ENCODE measurements around the gene ZDHHC16. TPM values are rescaled to one million over a fixed set of nuclear protein-coding genes. Genes with fewer than 3 reads are reported as not detected.
A peak's percentile ranks its signal among the peaks of the same experiment; 100 is the strongest.

Gene ZDHHC16
- total RNA-seq, 2 experiments from 2014 or later, result 20.7 to 26.5 TPM

GRCh38 chr10:97482381-97482780 lies 36.4 kb downstream of the ZDHHC16 start:
- H3K27me3 Mint-ChIP-seq (ENCODE audit: low read depth), result no peaks in the 10 kb centered on the region
- H3K9me3 Mint-ChIP-seq, result no peaks in the 10 kb centered on the region
- peaks cover 9% of the 10 kb centered on the region for H3K4me1 Mint-ChIP-seq (ENCODE audit: low read depth)
- intact Hi-C loops (cut with micrococcal nuclease), result no loop called here
- no peak overlapping the region for H3K4me3 Mint-ChIP-seq
- CTCF ChIA-PET, result no interaction called here
- DNase-seq, result no peak
- H3K27ac Mint-ChIP-seq, result no peak overlapping the region
- H3K36me3 Mint-ChIP-seq (ENCODE audit: low read depth), result peaks cover 25% of the 10 kb centered on the region

- Mint-ChIP-seq H3K9me3 (no peaks in the 10 kb centered on the region), H3K4me3 (no peak overlapping the region), H3K4me1 (ENCODE audit: low read depth) (peaks cover 12% of the 10 kb centered on the region), H3K27me3 (ENCODE audit: low read depth) (no peaks in the 10 kb centered on the region), H3K27ac (no peak overlapping the region), H3K36me3 (ENCODE audit: low read depth) (peaks cover 21% of the 10 kb centered on the region)
- intact Hi-C loops (cut with micrococcal nuclease), result no loop called here
- DNase-seq, result no peak
- CTCF ChIA-PET, result no interaction called here
Measured at GRCh38 chr10:97483506-97483905, 37.5 kb downstream of the ZDHHC16 start.

- H3K27me3 Mint-ChIP-seq (ENCODE audit: low read depth), result no peaks in the 10 kb centered on the region
- CTCF ChIA-PET, result interaction anchor here (0.6 kb wide), 1 partner anchor 10 kb away, joined by 5 read pairs; no protein-coding TSS in a partner anchor
Measured at GRCh38 chr10:97483921-97484320, 37.9 kb downstream of the ZDHHC16 start.

GRCh38 chr10:97485647-97486281 lies 39.8 kb downstream of the ZDHHC16 start:
- no peaks in the 10 kb centered on the region for H3K27me3 Mint-ChIP-seq (ENCODE audit: low read depth)
- H3K4me3 Mint-ChIP-seq, result no peak overlapping the region
- H3K27ac Mint-ChIP-seq, result no peak overlapping the region
- peaks cover 13% of the 10 kb centered on the region for H3K36me3 Mint-ChIP-seq (ENCODE audit: low read depth)
- peaks cover 28% of the 10 kb centered on the region for H3K4me1 Mint-ChIP-seq (ENCODE audit: low read depth)
- CTCF ChIA-PET, result interaction anchor here (0.5 kb wide), 1 partner anchor 68 kb away, joined by 3 read pairs; no protein-coding TSS in a partner anchor
- intact Hi-C loops (cut with micrococcal nuclease), result no loop called here
- no peak for DNase-seq
- no peaks in the 10 kb centered on the region for H3K9me3 Mint-ChIP-seq

More at GRCh38 chr10:97483921-97484320, 37.9 kb downstream of the ZDHHC16 start:
- H3K27ac Mint-ChIP-seq, result no peak overlapping the region
- H3K4me3 Mint-ChIP-seq, result no peak overlapping the region
- peaks cover 14% of the 10 kb centered on the region for H3K4me1 Mint-ChIP-seq (ENCODE audit: low read depth)
- intact Hi-C loops (cut with micrococcal nuclease), result no loop called here
- H3K9me3 Mint-ChIP-seq, result no peaks in the 10 kb centered on the region
- no peak for DNase-seq
- peaks cover 21% of the 10 kb centered on the region for H3K36me3 Mint-ChIP-seq (ENCODE audit: low read depth)

- Mint-ChIP-seq H3K27ac (no peak overlapping the region), H3K9me3 (no peaks in the 10 kb centered on the region), H3K36me3 (ENCODE audit: low read depth) (peaks cover 13% of the 10 kb centered on the region), H3K4me1 (ENCODE audit: low read depth) (peaks cover 52% of the 10 kb centered on the region), H3K4me3 (no peak overlapping the region), H3K27me3 (ENCODE audit: low read depth) (no peaks in the 10 kb centered on the region)
- intact Hi-C loops (cut with micrococcal nuclease), result no loop called here
- DNase-seq, result no peak
- CTCF ChIA-PET, result interaction anchor here (1.3 kb wide), 1 partner anchor 64 kb away, joined by 3 read pairs; no protein-coding TSS in a partner anchor
Measured at GRCh38 chr10:97490592-97490991, 44.6 kb downstream of the ZDHHC16 start.

- Mint-ChIP-seq H3K4me3 (no peak overlapping the region), H3K9me3 (no peaks in the 10 kb centered on the region), H3K27ac (no peak overlapping the region), H3K36me3 (ENCODE audit: low read depth) (peaks cover 11% of the 10 kb centered on the region), H3K27me3 (ENCODE audit: low read depth) (no peaks in the 10 kb centered on the region), H3K4me1 (ENCODE audit: low read depth) (peaks cover 56% of the 10 kb centered on the region)
- intact Hi-C loops (cut with micrococcal nuclease), result no loop called here
- CTCF ChIA-PET, result interaction anchor here (0.8 to 1.1 kb wide), 3 partner anchors 58 to 83 kb away, joined by 3 read pairs; no protein-coding TSS in a partner anchor
- no peak for DNase-seq
Measured at GRCh38 chr10:97494151-97494550, 48.2 kb downstream of the ZDHHC16 start.

- intact Hi-C loops (cut with micrococcal nuclease), result loop anchor here (5.0 kb wide), 1 partner anchor 908 kb away; the partner anchor contains the start of gene TM9SF3
- H3K27ac Mint-ChIP-seq, result peak overlapping the region; percentile 57
- DNase-seq, result peak; percentile 24
- CTCF ChIA-PET, result interaction anchor here (0.8 to 1.1 kb wide), 4 partner anchors 15 to 84 kb away, joined by 3 read pairs; no protein-coding TSS in a partner anchor
- no peaks in the 10 kb centered on the region for H3K9me3 Mint-ChIP-seq
- peaks cover 11% of the 10 kb centered on the region for H3K36me3 Mint-ChIP-seq (ENCODE audit: low read depth)
- H3K27me3 Mint-ChIP-seq (ENCODE audit: low read depth), result peaks cover 5% of the 10 kb centered on the region
- peaks cover 56% of the 10 kb centered on the region for H3K4me1 Mint-ChIP-seq (ENCODE audit: low read depth)
- H3K4me3 Mint-ChIP-seq, result peak overlapping the region; percentile 16
Measured at GRCh38 chr10:97494863-97495506, 49.0 kb downstream of the ZDHHC16 start.

- CTCF ChIA-PET, result interaction anchor here (0.6 to 1.5 kb wide), 3 partner anchors 10 to 798 kb away, joined by 3 to 5 read pairs (median 3); no protein-coding TSS in a partner anchor
- no peaks in the 10 kb centered on the region for H3K9me3 Mint-ChIP-seq
- peak overlapping the region; percentile 94 for H3K27ac Mint-ChIP-seq
- H3K27me3 Mint-ChIP-seq (ENCODE audit: low read depth), result peaks cover 21% of the 10 kb centered on the region
- peaks cover 11% of the 10 kb centered on the region for H3K36me3 Mint-ChIP-seq (ENCODE audit: low read depth)
- H3K4me1 Mint-ChIP-seq (ENCODE audit: low read depth), result peaks cover 45% of the 10 kb centered on the region
- H3K4me3 Mint-ChIP-seq, result peak overlapping the region; percentile 87
- peak; percentile 90 for DNase-seq
- intact Hi-C loops (cut with micrococcal nuclease), result loop anchor here (1.0 to 5.0 kb wide), 14 partner anchors 34 to 910 kb away; partner anchors contain the start of genes ARHGAP19, AVPI1, EXOSC1 and PGAM1
Measured at GRCh38 chr10:97497572-97498075, 51.6 kb downstream of the ZDHHC16 start.

- H3K27ac Mint-ChIP-seq, result peak within 1 kb of the TSS; percentile 94
- CTCF ChIA-PET, result interaction anchor here (1.3 to 2.1 kb wide), 2 partner anchors 56 kb away, joined by 5 to 6 read pairs; no protein-coding TSS in a partner anchor
- DNase-seq, result peak; percentile 99
- H3K9me3 Mint-ChIP-seq, result no peaks in the 10 kb centered on the region
- peaks cover 41% of the 10 kb centered on the region for H3K4me1 Mint-ChIP-seq (ENCODE audit: low read depth)
- H3K4me3 Mint-ChIP-seq, result peak within 1 kb of the TSS; percentile 87
- intact Hi-C loops (cut with micrococcal nuclease), result loop anchor here (1.0 to 5.0 kb wide), 14 partner anchors 35 to 911 kb away; partner anchors contain the start of genes ARHGAP19, AVPI1, EXOSC1 and PGAM1
- peaks cover 10% of the 10 kb centered on the region for H3K36me3 Mint-ChIP-seq (ENCODE audit: low read depth)
- peaks cover 21% of the 10 kb centered on the region for H3K27me3 Mint-ChIP-seq (ENCODE audit: low read depth)
Measured at GRCh38 chr10:97498076-97498840, 52.3 kb downstream of the ZDHHC16 start, which contains the start of gene MMS19. Gene MMS19 (minus strand): TSS chr10:97498422. CDS start chr10:97498384, 38 bp downstream.

GRCh38 chr10:97498841-97499560 lies 53.0 kb downstream of the ZDHHC16 start, which contains the start of gene UBTD1:
Gene UBTD1 (plus strand): TSS chr10:97498924. CDS start chr10:97499204, 280 bp downstream.
- H3K4me3 Mint-ChIP-seq, result peak within 1 kb of the TSS; percentile 87

More at GRCh38 chr10:97498841-97499560, 53.0 kb downstream of the ZDHHC16 start, which contains the start of gene UBTD1:
- CTCF ChIA-PET, result interaction anchor here (0.6 to 2.1 kb wide), 5 partner anchors 31 to 55 kb away, joined by 4 to 6 read pairs (median 4); no protein-coding TSS in a partner anchor
- peak; percentile 34 for DNase-seq
- peak within 1 kb of the TSS; percentile 94 for H3K27ac Mint-ChIP-seq
- H3K27me3 Mint-ChIP-seq (ENCODE audit: low read depth), result peaks cover 21% of the 10 kb centered on the region
- intact Hi-C loops (cut with micrococcal nuclease), result loop anchor here (1.0 to 5.0 kb wide), 14 partner anchors 36 to 912 kb away; partner anchors contain the start of genes ARHGAP19, AVPI1, EXOSC1 and PGAM1
- H3K9me3 Mint-ChIP-seq, result no peaks in the 10 kb centered on the region
- H3K36me3 Mint-ChIP-seq (ENCODE audit: low read depth), result peaks cover 9% of the 10 kb centered on the region
- H3K4me1 Mint-ChIP-seq (ENCODE audit: low read depth), result peaks cover 39% of the 10 kb centered on the region
